ENCODE data around the gene OR2A12. TPM values are rescaled to one million over a fixed set of nuclear protein-coding genes. Genes with fewer than 3 reads are reported as not detected.

OR2A12 gene, protein sequence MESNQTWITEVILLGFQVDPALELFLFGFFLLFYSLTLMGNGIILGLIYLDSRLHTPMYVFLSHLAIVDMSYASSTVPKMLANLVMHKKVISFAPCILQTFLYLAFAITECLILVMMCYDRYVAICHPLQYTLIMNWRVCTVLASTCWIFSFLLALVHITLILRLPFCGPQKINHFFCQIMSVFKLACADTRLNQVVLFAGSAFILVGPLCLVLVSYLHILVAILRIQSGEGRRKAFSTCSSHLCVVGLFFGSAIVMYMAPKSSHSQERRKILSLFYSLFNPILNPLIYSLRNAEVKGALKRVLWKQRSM
- total RNA-seq (2014; rRNA removed; shearing (Covaris generic)): not detected in 2 replicates

DNA sequence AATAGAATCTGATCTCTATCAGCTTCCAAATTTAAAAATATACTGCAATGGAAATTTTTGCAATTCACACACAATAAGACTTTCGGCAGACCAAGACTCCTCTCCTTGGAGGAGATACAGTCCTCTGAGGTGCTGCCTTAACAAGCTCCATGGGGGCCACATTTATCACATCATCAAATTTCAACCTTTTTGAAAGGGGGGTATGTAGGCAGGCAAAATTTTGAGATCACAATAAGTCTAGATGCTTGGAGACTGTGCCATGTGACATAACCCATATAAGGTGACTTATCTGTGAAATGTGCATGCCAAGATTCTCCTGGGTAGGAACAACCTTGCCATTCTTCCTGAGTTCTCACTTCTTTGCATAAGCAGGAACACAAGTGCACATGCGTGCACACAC lies at the start of gene OR2A12:
OR2A12 (plus strand) TSS at position 301 of the 400 bp plus-strand sequence. CDS start 8,830 bp downstream, outside the sequence.

DNA sequence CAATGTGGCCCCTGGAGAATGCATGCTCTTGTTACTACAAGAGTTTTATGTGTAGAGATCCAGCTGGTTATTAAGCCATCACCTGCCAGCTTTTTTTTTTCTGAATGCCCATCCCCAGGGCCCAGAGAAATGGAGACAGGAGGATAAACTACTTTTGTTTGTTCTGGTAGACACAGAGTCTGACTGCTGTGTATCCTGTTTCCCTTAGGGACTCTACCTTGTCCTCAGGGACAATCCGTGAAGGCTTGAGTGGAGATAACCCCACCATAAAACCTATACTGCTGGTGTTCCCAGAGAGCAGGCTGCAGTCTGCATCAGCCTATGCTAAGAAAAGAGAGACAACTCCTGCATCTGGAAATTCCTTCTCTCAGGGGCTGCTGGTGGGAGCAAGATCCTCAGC lies 37.4 kb upstream of the OR2A12 start, which contains the start of gene OR2A5:
OR2A5 (plus strand) TSS at position 301 of the 400 bp plus-strand sequence. CDS start 1,454 bp downstream, outside the sequence.

DNA sequence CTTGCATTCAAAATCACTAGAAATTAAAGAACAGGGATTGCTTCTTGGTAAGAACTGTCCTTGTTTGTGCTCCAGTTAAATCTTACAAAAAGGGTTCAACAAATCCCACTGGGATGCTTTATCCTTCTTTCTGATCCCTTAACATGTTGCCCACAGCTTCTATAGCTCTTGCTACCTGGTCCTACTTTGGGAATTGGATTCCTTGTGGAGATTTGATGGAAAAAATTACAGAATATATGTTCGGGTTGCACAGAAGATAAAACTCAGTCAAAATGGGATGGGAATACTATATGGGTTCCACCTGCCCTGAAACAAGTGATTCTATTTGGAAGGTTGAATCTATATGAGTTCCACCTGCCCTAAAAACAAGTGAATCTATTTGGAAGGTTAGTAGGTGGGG lies 16.6 kb upstream of the OR2A12 start, which contains the start of gene OR2A25:
OR2A25 (plus strand) TSS at position 301 of the 400 bp plus-strand sequence. CDS start 4,409 bp downstream, outside the sequence.

DNA sequence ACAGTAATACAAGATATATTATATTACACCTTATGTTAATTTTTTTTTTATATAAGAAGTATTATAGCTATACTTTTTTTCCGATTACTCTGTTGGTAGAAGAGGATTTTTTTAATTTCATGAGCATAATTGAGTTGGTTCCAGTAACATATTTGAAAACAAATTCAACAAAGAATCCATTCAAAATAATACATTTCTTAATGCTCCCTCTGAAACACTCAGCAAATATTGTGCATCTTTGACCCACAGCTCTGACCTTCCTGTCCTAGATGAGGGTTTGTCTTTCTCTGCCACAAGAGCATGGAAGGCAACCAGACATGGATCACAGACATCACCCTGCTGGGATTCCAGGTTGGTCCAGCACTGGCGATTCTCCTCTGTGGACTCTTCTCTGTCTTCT lies 23.2 kb downstream of the OR2A12 start, which contains the start of gene OR2A2:
OR2A2 (plus strand) TSS at position 301 of the 400 bp plus-strand sequence; CDS start at position 301, 0 bp downstream.

DNA sequence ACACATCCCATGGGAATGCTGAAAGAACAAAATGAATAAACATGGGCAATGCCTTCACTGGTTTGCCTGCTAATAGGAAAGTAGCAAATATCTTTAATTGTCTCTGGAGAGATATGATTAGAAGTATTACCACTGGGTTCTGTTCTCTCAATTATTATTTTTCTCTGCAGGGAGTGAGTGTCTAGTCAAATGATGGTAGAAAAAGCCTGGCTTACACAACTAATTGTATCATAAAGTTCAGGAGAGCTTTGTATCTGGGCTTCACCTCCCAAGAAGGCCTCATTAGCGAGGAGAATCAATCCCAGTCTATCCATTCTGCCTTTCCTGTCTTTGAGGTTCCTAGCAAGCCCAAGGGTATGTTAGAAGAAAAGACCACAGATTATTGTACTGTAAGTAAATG lies 36.8 kb downstream of the OR2A12 start, which contains the start of gene OR2A14:
OR2A14 (plus strand) TSS at position 301 of the 400 bp plus-strand sequence. CDS start 5,937 bp downstream, outside the sequence.

Small RNA genes within 50 kb of the gene (small RNA-seq; reads per million reads assigned to genes)
- gene OR2A41P: not detected

Other genes starting within 250 kb of the OR2A12 start
- gene TCAF1, start 184.1 kb upstream of the OR2A12 start, total RNA-seq (2014; rRNA removed; shearing (Covaris generic)): 27.6 and 30.8 TPM in 2 replicates
- gene OR2F2, start 151.0 kb upstream of the OR2A12 start, total RNA-seq (2014; rRNA removed; shearing (Covaris generic)): not detected in 2 replicates
- gene OR2F1, start 131.4 kb upstream of the OR2A12 start, total RNA-seq (2014; rRNA removed; shearing (Covaris generic)): 0.05 TPM in 1 of 2 replicates, not detected in the other
- not detected in 2 replicates for gene OR6B1, start 86.0 kb upstream of the OR2A12 start, total RNA-seq (2014; rRNA removed; shearing (Covaris generic))
- gene OR2A5, start 37.3 kb upstream of the OR2A12 start, total RNA-seq (2014; rRNA removed; shearing (Covaris generic)): not detected in 2 replicates
- gene OR2A25, start 16.5 kb upstream of the OR2A12 start, total RNA-seq (2014; rRNA removed; shearing (Covaris generic)): not detected in 2 replicates
- gene OR2A2, start 23.3 kb downstream of the OR2A12 start, total RNA-seq (2014; rRNA removed; shearing (Covaris generic)): not detected in 2 replicates
- not detected in 2 replicates for gene OR2A14, start 36.9 kb downstream of the OR2A12 start, total RNA-seq (2014; rRNA removed; shearing (Covaris generic))
- gene CTAGE4, start 97.2 kb downstream of the OR2A12 start, total RNA-seq (2014; rRNA removed; shearing (Covaris generic)): not detected in 2 replicates
- 0.03 TPM in 1 of 2 replicates, not detected in the other for gene ARHGEF35, start 109.6 kb downstream of the OR2A12 start, total RNA-seq (2014; rRNA removed; shearing (Covaris generic))
- gene OR2A42, start 153.3 kb downstream of the OR2A12 start, total RNA-seq (2014; rRNA removed; shearing (Covaris generic)): not detected in 2 replicates
- gene OR2A7, start 178.5 kb downstream of the OR2A12 start, total RNA-seq (2014; rRNA removed; shearing (Covaris generic)): not detected in 2 replicates
- gene CTAGE8, start 183.0 kb downstream of the OR2A12 start, total RNA-seq (2014; rRNA removed; shearing (Covaris generic)): not detected in 2 replicates
- not detected in 2 replicates for gene OR2A1, start 226.1 kb downstream of the OR2A12 start, total RNA-seq (2014; rRNA removed; shearing (Covaris generic))